Kidney capillary endothelial cell (primary cell): ENCODE results near the gene PSMC5.
"Not testable (repeated sequence)": the region's sequence is repeated elsewhere in the genome, so short reads cannot be mapped to it uniquely, and the experiment has no call there.

Experiments
- DNase-seq: peaks from one replicate; pipeline ENCODE4 v3.0.0-alpha.2; 2018; ENCODE audit warnings: low spot score

Gene PSMC5

GRCh38 chr17:63840591-63841349 lies 13.5 kb downstream of the PSMC5 start:
- no peak for DNase-seq

- DNase-seq = peak; percentile 46
These were observed 14.3 kb downstream of the PSMC5 start for GRCh38 chr17:63841350-63842172.

- DNase-seq = no peak
These were observed 14.9 kb downstream of the PSMC5 start for GRCh38 chr17:63842173-63842539.

GRCh38 chr17:63842540-63843386 lies 15.5 kb downstream of the PSMC5 start, which contains the start of gene SMARCD2:
SMARCD2 (minus strand) TSS chr17:63842685; CDS start chr17:63842674, 11 bp downstream.
- DNase-seq = peak; percentile 96

GRCh38 chr17:63843387-63843888 lies 16.2 kb downstream of the PSMC5 start:
- not testable (repeated sequence) for DNase-seq

GRCh38 chr17:63843910-63844677 lies 16.9 kb downstream of the PSMC5 start:
- DNase-seq = no peak

- DNase-seq = no peak
These were observed 18.3 kb downstream of the PSMC5 start for GRCh38 chr17:63845509-63845908.

GRCh38 chr17:63847525-63848249 lies 20.5 kb downstream of the PSMC5 start:
- DNase-seq = no peak

- DNase-seq = peak; percentile 84
These were observed 21.8 kb downstream of the PSMC5 start for GRCh38 chr17:63848834-63849689.

- no peak for DNase-seq
These were observed 23.2 kb downstream of the PSMC5 start for GRCh38 chr17:63850401-63850800.

- no peak for DNase-seq
These were observed 26.0 kb downstream of the PSMC5 start for GRCh38 chr17:63853260-63853659.

GRCh38 chr17:63854709-63855108 lies 27.5 kb downstream of the PSMC5 start:
- DNase-seq = no peak

- DNase-seq = no peak
These were observed 28.0 kb downstream of the PSMC5 start for GRCh38 chr17:63855185-63855584.

- DNase-seq = not testable (repeated sequence)
These were observed 29.2 kb downstream of the PSMC5 start for GRCh38 chr17:63856425-63856824.

- no peak for DNase-seq
These were observed 32.0 kb downstream of the PSMC5 start for GRCh38 chr17:63859257-63859656.

- not testable (repeated sequence) for DNase-seq
These were observed 39.4 kb downstream of the PSMC5 start for GRCh38 chr17:63866625-63867024.

GRCh38 chr17:63869491-63870291 lies 42.5 kb downstream of the PSMC5 start:
- not testable (repeated sequence) for DNase-seq

- DNase-seq = not testable (repeated sequence)
These were observed 43.0 kb downstream of the PSMC5 start for GRCh38 chr17:63870292-63870665.
